ENCODE results near the gene PNO1. TPM values are rescaled to one million over a fixed set of nuclear protein-coding genes. Genes with fewer than 3 reads are reported as not detected.

The PNO1 gene
- total and polyA plus RNA-seq, 10 of the 15 experiments (the other 5 are each of a cell fraction or from before 2014, with no cell fraction given), result 9.7 to 60.2 (median 30.3) TPM

DNA sequence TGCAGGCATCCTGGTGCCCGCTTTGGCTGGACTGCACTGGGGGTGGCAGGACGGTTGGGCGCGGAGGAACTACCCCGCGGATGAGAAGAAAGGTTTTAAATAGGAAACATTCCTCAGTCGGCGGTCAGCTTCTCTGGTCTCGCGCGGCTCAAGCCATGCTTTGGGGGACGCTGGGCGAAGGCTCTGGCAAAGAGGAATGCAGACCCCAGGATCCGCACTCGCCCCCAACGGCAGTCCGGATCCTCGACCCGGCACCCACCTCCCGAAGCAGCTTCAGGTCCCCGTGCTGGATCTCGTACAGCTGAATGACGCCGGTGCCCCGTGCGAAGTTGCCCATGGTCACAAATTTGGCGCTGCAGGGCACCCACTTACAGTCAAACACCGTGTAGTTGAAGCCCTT lies 686 bp upstream of the PNO1 start (continued):
- TF ChIP-seq TCF12 (IDR thresholded peaks at IDR 0.05; ENCODE audit: low read depth, low read length), result no peak
- TF ChIP-seq, protein P1, sequence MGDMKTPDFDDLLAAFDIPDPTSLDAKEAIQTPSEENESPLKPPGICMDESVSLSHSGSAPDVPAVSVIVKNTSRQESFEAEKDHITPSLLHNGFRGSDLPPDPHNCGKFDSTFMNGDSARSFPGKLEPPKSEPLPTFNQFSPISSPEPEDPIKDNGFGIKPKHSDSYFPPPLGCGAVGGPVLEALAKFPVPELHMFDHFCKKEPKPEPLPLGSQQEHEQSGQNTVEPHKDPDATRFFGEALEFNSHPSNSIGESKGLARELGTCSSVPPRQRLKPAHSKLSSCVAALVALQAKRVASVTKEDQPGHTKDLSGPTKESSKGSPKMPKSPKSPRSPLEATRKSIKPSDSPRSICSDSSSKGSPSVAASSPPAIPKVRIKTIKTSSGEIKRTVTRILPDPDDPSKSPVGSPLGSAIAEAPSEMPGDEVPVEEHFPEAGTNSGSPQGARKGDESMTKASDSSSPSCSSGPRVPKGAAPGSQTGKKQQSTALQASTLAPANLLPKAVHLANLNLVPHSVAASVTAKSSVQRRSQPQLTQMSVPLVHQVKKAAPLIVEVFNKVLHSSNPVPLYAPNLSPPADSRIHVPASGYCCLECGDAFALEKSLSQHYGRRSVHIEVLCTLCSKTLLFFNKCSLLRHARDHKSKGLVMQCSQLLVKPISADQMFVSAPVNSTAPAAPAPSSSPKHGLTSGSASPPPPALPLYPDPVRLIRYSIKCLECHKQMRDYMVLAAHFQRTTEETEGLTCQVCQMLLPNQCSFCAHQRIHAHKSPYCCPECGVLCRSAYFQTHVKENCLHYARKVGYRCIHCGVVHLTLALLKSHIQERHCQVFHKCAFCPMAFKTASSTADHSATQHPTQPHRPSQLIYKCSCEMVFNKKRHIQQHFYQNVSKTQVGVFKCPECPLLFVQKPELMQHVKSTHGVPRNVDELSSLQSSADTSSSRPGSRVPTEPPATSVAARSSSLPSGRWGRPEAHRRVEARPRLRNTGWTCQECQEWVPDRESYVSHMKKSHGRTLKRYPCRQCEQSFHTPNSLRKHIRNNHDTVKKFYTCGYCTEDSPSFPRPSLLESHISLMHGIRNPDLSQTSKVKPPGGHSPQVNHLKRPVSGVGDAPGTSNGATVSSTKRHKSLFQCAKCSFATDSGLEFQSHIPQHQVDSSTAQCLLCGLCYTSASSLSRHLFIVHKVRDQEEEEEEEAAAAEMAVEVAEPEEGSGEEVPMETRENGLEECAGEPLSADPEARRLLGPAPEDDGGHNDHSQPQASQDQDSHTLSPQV (IDR thresholded peaks at IDR 0.05), result no peak
- TF ChIP-seq CHD2 (IDR thresholded peaks at IDR 0.05; ENCODE audit: borderline replicate concordance, low read depth, low read length), result no peak
- TF ChIP-seq BHLHE40 (IDR thresholded peaks at IDR 0.05; ENCODE audit: borderline replicate concordance in 1 of 2, low read depth in 2 of 2, low read length in 1 of 2), result peak in 1 of 2 experiments; percentile 21; a peak in 1 of 4 replicates
- TF ChIP-seq ZNF384 (IDR thresholded peaks at IDR 0.05; ENCODE audit: borderline replicate concordance, low read depth, low read length), result no peak
- TF ChIP-seq, protein P2, sequence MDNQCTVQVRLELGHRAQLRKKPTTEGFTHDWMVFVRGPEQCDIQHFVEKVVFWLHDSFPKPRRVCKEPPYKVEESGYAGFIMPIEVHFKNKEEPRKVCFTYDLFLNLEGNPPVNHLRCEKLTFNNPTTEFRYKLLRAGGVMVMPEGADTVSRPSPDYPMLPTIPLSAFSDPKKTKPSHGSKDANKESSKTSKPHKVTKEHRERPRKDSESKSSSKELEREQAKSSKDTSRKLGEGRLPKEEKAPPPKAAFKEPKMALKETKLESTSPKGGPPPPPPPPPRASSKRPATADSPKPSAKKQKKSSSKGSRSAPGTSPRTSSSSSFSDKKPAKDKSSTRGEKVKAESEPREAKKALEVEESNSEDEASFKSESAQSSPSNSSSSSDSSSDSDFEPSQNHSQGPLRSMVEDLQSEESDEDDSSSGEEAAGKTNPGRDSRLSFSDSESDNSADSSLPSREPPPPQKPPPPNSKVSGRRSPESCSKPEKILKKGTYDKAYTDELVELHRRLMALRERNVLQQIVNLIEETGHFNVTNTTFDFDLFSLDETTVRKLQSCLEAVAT (IDR thresholded peaks at IDR 0.05), result 0 out of 2 replicates have a peak, but pooled peaks have one; percentile 68
- no peak for TF ChIP-seq SREBF1 (IDR thresholded peaks at IDR 0.05; ENCODE audit: low read length)
- no peak for TF ChIP-seq ZZZ3 (IDR thresholded peaks at IDR 0.05; ENCODE audit: control insufficient read depth, insufficient read length, low read depth)
- TF ChIP-seq BCL11A (IDR thresholded peaks at IDR 0.05; ENCODE audit: low read depth, low read length), result no peak
- TF ChIP-seq RBBP5 (conservative IDR thresholded peaks at IDR 0.05), result peak; percentile 52; the same call in 1 of the 2 replicates
- TF ChIP-seq, protein P3, sequence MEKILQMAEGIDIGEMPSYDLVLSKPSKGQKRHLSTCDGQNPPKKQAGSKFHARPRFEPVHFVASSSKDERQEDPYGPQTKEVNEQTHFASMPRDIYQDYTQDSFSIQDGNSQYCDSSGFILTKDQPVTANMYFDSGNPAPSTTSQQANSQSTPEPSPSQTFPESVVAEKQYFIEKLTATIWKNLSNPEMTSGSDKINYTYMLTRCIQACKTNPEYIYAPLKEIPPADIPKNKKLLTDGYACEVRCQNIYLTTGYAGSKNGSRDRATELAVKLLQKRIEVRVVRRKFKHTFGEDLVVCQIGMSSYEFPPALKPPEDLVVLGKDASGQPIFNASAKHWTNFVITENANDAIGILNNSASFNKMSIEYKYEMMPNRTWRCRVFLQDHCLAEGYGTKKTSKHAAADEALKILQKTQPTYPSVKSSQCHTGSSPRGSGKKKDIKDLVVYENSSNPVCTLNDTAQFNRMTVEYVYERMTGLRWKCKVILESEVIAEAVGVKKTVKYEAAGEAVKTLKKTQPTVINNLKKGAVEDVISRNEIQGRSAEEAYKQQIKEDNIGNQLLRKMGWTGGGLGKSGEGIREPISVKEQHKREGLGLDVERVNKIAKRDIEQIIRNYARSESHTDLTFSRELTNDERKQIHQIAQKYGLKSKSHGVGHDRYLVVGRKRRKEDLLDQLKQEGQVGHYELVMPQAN (conservative IDR thresholded peaks at IDR 0.05), result 0 out of 2 replicates have a peak, but pooled peaks have one; percentile 88
- no peak for TF ChIP-seq SRF (IDR thresholded peaks at IDR 0.05; ENCODE audit: low read depth in 2 of 2, low read length in 2 of 2)
- no peak for TF ChIP-seq SP1 (IDR thresholded peaks at IDR 0.05; ENCODE audit: low read depth, low read length)
- TF ChIP-seq, protein P4, sequence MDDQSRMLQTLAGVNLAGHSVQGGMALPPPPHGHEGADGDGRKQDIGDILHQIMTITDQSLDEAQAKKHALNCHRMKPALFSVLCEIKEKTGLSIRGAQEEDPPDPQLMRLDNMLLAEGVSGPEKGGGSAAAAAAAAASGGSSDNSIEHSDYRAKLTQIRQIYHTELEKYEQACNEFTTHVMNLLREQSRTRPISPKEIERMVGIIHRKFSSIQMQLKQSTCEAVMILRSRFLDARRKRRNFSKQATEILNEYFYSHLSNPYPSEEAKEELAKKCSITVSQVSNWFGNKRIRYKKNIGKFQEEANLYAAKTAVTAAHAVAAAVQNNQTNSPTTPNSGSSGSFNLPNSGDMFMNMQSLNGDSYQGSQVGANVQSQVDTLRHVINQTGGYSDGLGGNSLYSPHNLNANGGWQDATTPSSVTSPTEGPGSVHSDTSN (IDR thresholded peaks at IDR 0.05; ENCODE audit: insufficient replicate concordance, low read depth, low read length), result no peak
- TF ChIP-seq SUZ12 (IDR thresholded peaks at IDR 0.05; ENCODE audit: unreplicated experiment), result no peak
- 0 out of 4 replicates have a peak, but pooled peaks of 1 of the 2 experiments have one; percentile 5 for TF ChIP-seq EP300 (IDR thresholded peaks at IDR 0.05; ENCODE audit: borderline replicate concordance in 1 of 2, control insufficient read depth in 1 of 2, low read depth in 2 of 2, low read length in 2 of 2)
- TF ChIP-seq CHD4 (IDR thresholded peaks at IDR 0.05), result no peak
- no peak for TF ChIP-seq HDAC6 (IDR thresholded peaks at IDR 0.05; ENCODE audit: unreplicated experiment)
- TF ChIP-seq NR2C2 (IDR thresholded peaks at IDR 0.05; ENCODE audit: borderline replicate concordance, control insufficient read depth, insufficient read length, low read depth), result no peak
- TF ChIP-seq, protein P5, sequence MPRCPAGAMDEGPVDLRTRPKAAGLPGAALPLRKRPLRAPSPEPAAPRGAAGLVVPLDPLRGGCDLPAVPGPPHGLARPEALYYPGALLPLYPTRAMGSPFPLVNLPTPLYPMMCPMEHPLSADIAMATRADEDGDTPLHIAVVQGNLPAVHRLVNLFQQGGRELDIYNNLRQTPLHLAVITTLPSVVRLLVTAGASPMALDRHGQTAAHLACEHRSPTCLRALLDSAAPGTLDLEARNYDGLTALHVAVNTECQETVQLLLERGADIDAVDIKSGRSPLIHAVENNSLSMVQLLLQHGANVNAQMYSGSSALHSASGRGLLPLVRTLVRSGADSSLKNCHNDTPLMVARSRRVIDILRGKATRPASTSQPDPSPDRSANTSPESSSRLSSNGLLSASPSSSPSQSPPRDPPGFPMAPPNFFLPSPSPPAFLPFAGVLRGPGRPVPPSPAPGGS (IDR thresholded peaks at IDR 0.05; ENCODE audit: borderline replicate concordance, insufficient read depth, low read depth, low read length, poor library complexity, severe bottlenecking), result no peak

Data from GM12878 (cell line).